Measurements from ENCODE around the gene PRSS50.

DNA sequence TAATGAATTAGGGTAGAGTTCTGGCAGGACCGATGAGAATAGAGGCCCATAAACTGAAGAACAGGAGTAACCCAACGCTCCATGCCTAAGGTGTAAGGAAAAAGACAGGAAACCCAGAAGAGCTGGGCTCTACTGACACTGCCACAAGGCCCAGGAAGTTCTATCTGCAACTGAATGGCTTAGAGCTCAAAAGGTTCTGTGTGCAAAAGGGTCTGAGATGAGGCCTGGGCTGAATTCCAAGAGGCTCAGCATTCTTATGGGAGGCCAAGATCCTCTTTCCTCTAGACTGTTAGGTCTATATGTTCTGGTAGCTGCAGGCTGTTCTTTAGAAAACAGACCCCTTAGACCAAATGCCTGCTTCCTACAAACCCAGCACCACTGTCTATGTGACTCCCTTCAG is 30.5 kb upstream of the PRSS50 start:
- TF ChIP-seq, protein P1, sequence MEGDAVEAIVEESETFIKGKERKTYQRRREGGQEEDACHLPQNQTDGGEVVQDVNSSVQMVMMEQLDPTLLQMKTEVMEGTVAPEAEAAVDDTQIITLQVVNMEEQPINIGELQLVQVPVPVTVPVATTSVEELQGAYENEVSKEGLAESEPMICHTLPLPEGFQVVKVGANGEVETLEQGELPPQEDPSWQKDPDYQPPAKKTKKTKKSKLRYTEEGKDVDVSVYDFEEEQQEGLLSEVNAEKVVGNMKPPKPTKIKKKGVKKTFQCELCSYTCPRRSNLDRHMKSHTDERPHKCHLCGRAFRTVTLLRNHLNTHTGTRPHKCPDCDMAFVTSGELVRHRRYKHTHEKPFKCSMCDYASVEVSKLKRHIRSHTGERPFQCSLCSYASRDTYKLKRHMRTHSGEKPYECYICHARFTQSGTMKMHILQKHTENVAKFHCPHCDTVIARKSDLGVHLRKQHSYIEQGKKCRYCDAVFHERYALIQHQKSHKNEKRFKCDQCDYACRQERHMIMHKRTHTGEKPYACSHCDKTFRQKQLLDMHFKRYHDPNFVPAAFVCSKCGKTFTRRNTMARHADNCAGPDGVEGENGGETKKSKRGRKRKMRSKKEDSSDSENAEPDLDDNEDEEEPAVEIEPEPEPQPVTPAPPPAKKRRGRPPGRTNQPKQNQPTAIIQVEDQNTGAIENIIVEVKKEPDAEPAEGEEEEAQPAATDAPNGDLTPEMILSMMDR (IDR thresholded peaks at IDR 0.05): no peak
- TF ChIP-seq ZFX (IDR thresholded peaks at IDR 0.05; ENCODE audit: borderline replicate concordance): no peak

Data from 22Rv1 (cell line).